NCI-H2196 (cell line): ENCODE data around the gene HSPB6.
A peak's percentile ranks its signal among the peaks of the same experiment; 100 is the strongest.
"Not testable (repeated sequence)": the region's sequence is repeated elsewhere in the genome, so short reads cannot be mapped to it uniquely, and the experiment has no call there.

Source experiments
- DNase-seq: peaks from one replicate; lab custom pipeline; 2025; ENCODE audit not compliant: unreplicated experiment; lab: John Stamatoyannopoulos, UW

Gene HSPB6

DNA sequence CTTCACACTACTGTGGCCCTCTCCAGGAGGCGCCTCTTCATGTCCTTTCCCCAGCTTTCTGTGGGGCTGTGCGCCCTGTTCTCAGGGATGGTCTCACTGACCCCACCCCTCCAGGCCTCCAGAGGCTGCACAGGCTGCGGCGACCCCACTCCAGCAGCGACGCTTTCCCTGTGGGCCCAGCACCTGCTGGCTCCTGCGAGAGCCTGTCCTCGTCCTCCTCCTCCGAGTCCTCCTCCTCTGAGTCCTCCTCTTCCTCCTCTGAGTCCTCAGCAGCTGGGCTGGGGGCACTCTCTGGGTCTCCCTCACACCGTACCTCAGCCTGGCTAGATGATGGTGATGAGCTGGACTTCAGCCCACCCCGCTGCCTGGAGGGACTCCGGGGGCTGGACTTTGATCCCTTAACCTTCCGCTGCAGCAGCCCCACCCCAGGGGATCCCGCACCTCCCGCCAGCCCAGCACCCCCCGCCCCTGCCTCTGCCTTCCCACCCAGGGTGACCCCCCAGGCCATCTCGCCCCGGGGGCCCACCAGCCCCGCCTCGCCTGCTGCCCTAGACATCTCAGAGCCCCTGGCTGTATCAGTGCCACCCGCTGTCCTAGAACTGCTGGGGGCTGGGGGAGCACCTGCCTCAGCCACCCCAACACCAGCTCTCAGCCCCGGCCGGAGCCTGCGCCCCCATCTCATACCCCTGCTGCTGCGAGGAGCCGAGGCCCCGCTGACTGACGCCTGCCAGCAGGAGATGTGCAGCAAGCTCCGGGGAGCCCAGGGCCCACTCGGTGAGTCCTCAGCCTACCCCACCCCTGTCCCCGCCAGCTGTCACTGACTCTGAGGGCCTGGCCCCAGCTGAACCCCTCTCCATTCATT, 29.7 kb upstream of the HSPB6 start:
- no peak for DNase-seq

DNA sequence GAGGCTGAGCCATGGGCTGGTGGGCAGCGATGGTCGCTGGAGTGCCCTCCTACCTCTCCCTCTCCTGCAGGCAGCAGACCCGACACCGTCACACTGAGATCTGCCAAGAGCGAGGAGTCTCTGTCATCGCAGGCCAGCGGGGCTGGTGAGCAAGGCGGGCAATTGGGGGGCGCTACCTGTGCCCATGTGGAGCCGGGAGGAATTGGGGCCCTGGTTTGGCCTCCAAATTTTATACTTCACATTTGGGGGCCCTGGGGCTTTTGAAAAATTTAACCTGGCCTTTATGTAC, 28.5 kb upstream of the HSPB6 start:
- DNase-seq = no peak

DNA sequence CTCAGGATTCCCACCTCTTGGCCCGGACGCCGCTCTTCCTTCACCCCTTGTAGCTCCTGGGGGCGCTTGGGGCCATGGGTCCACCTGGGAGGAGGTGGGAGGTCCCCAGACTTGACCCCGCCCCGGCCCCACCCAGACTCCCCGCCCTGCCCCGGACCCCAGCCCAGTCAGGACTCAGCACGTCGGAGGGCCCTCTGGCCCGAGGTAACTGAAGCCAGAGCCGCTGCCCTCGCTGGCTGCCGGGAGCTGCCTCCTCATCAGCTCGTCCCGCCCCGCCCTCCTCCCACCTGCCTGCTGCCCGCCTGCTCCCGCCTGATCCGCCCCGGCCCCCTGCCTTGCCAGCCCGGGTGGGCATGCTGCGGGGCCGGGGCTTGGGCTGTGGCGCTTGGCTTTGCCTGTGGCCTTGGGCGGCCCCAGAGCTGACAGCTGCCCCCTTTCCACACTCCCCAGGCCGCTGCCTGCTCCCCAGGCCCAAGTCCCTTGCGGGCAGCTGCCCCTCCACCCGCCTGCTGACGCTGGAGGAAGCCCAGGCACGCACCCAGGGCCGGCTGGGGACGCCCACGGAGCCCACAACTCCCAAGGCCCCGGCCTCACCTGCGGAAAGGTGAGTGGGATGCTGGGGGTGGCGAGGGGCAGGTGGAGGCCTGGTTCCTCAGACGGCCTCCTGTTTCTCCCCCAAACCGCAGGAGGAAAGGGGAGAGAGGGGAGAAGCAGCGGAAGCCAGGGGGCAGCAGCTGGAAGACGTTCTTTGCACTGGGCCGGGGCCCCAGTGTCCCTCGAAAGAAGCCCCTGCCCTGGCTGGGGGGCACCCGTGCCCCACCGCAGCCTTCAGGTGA, 27.9 kb upstream of the HSPB6 start:
- DNase-seq = no peak

DNA sequence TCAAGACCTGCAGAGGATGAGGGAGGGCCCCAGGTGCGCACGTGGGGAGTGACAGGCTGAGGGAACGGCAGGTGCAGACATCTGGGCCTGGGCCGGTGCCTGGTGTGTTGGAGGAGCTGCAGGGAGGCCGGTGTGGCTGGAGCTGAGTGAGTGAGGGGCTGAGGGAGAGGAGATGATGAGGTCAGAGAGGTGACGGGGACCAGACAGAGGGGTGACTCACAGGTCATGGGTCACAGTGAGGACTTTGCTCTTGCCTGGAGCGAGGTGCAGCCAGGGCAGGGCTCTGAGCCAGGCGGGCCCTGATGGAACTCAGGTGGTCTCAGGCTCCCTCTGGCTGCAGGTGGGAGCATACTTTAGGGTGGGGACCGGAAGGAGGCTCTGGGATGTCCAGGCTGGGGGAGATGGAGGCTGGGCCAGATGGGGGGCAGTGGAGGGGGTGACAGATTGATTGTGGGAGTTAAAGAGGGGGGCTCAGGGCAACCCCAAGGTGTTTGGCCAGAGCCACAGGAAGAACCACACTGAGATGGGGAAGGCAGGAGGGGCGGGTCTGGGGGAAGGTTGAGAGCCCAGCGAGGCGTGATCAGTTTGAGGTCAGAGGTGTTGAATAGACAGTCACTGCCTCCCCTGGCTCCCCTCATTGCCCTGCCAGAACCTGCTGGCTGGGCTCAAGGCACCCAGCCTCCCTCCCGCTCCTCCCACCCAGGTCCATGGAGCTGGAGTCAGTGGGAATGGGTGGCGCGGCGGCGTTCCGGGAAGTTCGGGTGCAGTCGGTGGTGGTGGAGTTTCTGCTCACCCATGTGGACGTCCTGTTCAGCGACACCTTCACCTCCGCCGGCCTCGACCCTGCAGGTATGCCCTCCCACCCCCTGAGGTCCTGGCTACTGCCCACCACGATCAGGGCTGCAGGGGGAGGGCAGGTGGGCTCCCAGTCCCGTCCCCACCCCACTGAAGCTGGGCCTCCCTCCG, 26.9 kb upstream of the HSPB6 start:
- DNase-seq = no peak

DNA sequence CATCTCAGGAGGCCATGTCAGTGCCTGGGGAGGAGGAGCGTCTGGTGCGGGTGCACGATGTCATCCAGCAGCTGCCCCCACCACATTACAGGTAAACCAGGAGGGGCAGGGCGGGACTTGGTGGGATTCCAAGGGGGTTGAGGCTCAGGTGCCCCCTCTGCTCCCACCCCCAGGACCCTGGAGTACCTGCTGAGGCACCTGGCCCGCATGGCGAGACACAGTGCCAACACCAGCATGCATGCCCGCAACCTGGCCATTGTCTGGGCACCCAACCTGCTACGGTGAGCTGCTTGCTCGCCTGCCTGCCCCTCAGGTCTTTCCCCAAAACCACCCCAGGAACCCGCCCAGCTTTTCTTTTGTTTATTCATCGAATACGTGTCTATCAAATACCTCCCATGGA, 25.8 kb upstream of the HSPB6 start:
- DNase-seq = no peak

DNA sequence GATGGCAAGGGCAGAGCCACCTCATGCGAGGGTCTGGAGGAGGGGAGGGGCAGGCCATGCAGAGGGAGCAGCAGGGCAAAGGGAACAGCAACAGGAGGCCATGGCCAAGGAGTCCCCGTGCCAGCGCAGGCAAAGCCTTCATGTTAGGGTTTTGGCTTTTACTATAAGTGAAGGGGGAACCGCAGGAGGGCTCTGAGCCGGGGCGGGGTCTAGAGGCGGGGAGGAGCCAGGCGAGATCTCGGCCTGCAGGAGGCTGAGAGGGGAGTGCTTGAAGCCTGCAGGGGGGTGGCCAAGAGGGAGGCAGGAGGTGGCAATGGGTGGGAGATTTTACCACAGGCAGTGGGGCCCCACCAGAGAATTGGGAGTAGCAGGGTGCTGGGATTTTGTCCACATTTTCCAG, 24.8 kb upstream of the HSPB6 start:
- no peak for DNase-seq

DNA sequence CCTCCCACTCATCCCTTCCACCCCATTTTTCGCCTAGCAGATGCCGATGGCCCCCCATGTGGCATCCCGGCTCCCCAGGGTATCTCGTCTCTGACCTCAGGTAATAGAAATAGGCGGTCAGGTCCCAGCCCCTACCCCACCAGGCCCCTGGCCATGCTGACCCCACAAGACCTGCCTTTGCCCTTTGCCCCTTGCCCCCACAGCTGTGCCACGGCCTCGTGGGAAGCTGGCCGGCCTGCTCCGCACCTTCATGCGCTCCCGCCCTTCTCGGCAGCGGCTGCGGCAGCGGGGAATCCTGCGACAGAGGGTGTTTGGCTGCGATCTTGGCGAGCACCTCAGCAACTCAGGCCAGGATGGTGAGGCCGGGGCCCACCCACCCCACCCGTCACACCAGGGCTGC, 23.9 kb upstream of the HSPB6 start:
- no peak for DNase-seq

DNA sequence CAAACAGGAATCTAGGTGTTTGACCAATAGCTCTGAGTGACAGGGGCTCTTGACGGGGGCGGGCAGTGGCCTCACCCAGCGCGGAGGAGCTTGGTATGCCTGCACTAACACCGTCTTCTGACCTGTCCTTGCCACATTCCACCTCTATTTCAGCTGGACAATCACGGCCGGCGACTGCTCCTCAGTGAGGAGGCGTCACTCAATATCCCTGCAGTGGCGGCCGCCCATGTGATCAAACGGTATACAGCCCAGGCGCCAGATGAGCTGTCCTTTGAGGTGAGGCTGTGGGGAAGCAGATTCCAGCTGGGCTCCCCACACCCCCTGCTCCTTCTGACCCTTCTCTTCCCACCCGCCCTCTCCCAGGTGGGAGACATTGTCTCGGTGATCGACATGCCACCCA, 23.2 kb upstream of the HSPB6 start:
- DNase-seq = no peak

DNA sequence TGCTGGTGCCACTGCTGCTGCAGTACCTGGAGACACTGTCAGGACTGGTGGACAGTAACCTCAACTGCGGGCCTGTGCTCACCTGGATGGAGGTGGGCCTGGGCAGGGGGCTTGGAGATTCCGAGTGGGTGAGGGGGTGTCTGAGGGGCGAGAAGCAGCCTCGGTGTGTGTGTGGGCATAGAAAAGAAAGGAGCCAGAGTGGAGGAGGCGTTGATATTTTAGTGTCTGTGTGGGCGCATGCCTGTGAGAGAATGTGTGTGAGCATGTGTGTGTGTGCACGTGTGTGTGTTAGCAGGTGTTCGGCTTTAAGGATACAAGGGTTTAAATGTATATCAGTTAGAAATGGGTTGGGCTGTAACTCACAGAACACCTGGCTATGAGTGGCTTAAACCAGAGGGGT, 22.2 kb upstream of the HSPB6 start:
- no peak for DNase-seq

DNA sequence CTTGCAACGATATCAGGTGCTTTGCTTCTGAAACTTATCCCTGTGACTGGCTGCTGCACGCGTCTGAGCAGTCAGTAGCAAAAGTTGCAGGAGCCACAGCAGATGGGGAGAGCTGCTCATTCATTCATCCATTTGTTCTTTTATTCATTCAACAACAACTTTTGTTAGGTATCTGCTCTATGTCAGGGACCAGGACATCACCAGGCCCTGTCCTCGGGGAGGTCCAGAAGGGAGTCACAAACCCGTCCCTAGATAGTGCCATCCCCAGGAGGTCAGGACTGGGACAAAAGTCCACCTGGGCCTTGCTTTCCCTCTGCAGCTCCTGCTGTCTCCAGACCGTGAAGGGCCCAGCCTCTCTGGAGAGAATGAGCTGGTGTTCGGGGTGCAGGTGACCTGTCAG, 21.1 kb upstream of the HSPB6 start:
- no peak for DNase-seq

DNA sequence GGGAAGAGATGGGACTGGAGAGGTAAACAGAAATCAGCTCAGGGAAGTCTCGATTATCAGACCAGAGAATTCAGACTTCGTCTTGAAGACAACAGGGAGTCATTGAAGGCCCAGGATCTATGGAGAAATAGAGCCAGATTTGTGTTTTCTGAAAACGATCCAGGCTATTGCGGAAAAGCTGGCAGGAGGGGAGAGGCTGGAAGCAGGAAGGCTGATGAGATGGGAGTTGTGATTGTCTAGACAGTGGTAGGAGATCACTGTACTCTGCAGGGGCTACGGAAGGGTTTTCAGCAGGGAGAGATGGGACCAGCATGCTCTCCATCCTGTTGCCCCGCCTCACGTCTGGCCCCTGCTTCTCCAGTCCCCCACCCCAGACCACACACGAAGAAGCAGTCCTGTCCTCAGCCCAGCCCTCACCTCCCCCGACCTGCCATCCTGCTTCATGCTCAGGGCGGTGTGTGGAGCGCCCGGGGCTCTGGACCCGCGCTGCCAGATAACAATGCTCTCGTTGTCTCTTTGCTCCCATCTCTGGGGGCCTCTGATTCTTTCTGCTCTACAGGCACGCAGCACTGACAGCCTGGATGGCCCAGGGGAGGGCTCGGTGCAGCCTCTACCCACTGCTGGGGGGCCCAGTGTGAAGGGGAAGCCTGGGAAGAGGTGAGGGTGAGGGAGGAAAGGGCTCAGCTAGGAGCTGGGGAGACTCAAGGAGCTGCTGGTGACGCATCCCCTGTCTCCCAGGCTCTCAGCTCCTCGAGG, 20.4 kb upstream of the HSPB6 start:
- DNase-seq = no peak

DNA sequence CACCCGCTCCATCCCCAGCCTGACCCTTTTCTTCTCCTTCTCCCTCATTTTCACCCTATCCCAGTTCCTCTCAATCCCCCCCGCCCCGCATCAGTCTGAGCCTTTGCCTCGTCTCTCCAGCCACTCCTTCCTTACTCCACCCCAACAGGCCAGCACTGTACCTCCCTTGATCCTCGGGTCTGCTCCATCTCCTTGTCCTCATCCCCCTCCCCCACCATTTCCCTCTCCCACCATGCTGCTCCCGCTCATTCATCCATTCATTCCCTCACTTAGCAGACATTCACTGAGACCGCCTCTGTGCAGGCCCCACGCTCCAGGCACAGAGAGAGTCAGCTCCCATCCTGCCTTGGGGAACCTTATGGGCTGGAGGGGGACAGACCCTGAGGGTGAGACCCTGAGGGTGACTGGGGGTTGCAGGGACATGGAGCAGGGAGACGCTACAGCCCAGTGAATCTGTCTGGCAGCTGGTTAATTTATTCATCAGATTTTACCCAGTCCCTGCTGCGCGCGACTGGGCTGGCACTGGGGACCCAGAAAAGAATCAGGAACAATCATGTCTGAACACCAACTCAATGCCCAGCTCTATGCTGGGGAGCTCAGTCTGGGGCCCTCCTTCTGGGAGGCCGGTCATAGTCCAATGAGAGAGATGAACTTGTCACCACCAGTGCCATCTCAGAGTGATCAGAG, 19.4 kb upstream of the HSPB6 start:
- no peak for DNase-seq

DNA sequence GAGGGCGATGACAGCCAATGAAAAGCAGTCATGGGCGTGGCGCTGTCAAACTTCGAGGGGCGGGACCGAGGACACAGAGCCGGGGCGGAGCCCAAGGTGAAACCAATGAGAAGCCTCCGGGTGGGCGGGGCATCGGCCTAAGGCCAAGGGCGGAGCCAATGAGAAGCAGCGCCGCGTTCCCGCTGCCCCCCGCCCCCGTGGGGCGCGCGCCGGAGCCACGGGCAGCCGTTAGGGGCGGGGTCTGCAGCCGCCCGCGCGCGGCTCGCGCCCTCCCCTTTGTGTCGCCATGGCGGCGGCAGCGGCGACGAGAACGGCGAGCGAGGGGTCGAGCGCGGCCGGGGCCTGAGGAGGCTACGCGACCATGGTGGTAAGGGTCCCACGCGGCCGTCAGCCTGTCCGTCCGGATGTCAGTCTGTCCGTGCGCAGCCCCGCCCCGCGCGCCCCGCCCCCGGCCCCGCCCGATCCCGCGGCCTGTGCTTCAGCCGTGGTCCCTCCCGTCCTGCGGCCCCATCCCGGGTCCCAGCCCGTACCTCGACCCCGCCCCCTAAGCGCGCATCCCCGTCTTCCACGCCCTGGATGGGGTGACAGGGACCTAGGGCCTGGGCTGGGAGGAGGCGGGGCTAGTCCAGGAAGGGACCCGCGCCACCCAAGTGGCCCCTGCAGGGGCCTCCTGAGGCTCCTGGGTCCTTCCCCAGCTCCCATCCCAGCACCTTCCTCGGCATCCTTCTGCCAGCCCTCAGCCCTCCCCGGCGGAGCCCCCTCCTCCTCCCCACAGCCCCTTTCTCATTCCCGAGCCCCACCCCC, 18.7 kb upstream of the HSPB6 start, which contains the start of gene ARHGAP33:
TSS of gene ARHGAP33 (plus strand) at position 267 of the 804 bp plus-strand sequence. CDS start at position 362, 95 bp downstream.
- peak; percentile 99 for DNase-seq

DNA sequence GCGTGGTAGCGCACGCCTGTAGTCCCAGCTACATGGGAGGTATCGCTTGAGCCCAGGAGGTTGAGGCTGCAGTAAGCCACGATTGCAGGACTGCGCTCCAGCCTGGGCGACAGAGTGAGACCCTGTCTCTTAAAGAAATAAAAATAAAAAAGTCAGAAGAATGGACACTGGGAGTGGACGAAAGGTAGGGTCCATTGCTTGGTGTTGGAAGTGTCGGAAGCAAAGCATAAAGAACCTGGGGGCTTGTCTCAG, 18.1 kb upstream of the HSPB6 start:
- no peak for DNase-seq

DNA sequence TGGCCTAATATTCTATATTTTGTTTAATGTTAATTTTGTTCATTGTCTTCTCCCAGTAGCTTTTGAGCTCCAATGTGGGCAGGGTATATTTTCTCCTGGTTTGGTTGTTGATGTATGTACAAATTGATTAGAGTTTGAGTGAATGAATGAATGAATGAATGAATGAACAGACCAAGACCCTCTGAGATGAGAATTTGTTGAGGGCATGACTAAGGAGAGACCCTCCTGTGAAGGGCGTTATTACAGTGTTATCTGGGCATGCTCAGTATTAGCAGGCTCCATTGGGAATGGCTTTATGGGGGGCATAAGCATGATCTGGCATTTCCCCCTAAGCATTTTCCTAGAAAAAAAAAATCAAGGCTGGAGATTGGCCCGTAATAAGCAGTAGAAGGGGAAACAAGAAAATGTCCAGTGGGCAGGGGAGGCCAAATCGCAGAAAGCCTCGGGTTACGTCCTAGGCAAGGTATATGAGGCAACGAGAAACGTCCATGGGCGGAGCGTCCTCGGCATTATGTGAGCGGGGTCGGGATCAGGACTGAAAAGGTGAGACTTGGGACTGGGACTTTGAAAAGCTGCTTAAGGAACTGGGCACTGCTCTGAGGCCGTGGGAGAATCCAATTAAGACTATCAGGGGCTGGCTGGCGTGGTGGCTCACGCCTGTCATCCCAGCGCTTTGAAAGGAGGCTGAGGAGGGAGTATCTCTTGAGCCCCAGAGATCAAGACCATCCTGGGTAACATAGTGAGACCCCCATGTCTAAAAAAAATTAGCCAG, 17.6 kb upstream of the HSPB6 start:
- DNase-seq = no peak

DNA sequence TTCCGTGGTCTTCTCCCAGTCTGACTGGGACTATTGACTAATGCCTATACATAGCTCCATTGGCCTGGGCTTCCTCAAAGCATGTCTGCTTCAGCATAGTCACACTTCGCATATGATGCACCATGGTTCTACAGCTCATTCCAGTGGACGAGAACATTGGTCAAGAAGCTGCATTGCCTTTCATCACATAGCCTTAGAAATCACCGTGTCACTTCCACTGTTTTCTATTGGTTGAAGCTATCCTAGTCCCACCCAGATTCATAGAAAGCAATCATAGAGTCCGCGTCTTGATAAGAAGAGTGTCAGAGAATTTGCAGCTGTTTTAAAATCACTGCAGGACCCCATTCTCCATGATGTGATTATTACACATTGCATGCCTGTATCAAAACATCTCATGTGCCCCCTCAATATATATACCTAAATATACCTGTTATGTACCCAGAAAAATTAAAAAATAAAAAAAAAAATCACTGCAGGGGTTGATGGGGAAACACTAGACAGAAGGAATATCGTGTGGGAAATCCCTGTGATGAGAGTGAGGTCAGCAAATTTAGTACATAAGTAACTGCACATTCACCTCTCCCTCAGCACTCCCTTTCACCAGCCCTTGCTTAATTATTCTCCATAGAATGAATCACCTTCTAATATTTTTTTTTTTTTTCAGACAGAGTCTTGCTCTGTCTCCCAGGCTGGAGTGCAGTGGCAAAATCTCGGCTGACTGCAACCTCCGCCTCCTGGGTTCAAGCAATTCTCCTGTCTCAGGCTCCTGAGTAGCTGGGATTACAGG, 16.4 kb upstream of the HSPB6 start:
- DNase-seq = no peak

DNA sequence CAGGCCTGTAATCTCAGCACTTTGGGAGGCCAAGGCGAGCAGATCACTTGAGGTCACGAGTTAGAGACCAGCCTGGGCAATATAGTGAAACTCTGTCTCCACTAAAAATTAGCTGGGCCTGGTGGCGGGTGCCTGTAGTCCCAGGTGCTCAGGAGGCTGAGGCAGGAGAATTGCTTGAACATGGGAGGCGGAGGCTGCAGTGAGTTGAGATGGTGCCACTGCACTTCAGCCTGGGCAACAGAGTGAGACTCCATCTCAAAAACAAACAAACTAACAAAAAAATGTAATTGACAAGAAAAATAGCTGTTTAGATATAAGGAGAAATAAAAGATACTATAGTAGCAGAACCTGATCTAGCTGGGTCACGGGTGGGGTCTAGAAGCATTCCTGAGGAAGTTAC, 15.5 kb upstream of the HSPB6 start:
- DNase-seq = not testable (repeated sequence)

DNA sequence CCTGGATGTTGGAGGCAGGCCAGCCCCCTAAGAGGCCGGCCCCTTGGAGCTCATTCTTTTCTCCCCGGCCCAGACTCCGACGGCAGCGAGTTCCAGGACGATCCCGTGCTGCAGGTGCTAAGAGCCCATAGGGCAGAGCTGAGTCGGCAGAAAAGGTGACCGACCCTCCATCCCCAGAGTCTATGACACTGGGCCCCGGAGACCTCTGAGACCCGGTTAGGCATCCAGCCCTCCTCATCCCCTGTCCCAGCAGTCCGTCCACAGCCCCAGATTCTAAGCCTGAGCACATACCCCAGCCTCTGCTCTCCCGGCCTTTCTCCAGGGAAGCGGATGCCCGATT, 11.2 kb upstream of the HSPB6 start:
- no peak for DNase-seq
